Measurements from ENCODE around the gene ARHGEF38.

GRCh38 chr4:105541420-105541819 is 11.0 kb upstream of the ARHGEF38 start:
- TF ChIP-seq CTCF (IDR thresholded peaks at IDR 0.05) (no peak), POLR2A (IDR thresholded peaks at IDR 0.05) (no peak)

Measured in ovary (tissue), 3 donors.